ENCODE measurements around the gene PLCB2.

Gene PLCB2

DNA sequence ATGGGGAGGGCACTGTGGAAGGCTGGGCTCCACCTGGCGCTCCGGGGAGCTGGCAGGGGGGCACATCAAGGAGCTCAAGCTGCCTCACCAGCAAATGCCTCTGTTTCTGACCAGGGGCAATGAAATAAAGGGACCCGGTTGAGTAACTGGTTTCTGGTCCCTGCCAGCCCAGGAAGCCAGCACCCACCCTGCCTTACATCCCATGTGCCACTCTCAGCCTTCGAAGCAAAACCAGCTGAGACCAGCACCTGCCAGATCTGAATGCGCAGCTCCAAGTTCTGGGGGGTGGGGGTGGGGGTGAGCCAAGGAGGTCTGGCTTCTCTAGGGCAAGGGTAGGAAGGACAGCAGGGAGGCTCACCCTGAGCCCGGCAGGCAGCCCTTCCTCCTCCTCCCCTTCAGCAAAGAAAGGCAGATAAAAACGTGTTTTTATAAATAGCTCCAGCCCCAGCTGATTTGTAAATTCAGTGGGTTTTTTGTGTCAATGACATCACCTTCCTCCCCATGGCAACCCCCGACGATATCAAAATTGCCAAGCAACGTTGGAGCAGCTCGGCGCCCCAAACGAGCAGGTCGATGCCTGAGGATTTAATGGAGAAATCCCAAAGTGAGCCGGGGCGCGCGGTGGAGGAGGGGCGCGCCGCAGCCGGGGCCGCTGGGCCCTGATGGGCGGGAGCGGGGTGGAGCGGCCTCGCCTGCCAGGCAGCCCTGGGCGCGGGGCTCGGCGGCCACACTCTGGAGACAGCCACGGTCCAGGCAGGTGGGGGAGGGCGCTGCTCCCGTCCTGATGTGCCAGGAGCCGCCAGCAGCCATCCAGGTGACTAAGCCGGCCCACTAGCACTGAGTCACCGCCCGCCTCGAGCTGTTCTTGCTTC is 69.0 kb downstream of the PLCB2 start, which contains the start of gene PAK6:
Gene PAK6 (plus strand): TSS at position 532 of the 872 bp plus-strand sequence. CDS start 25,723 bp downstream, outside the sequence.
- TF ChIP-seq, protein P1, sequence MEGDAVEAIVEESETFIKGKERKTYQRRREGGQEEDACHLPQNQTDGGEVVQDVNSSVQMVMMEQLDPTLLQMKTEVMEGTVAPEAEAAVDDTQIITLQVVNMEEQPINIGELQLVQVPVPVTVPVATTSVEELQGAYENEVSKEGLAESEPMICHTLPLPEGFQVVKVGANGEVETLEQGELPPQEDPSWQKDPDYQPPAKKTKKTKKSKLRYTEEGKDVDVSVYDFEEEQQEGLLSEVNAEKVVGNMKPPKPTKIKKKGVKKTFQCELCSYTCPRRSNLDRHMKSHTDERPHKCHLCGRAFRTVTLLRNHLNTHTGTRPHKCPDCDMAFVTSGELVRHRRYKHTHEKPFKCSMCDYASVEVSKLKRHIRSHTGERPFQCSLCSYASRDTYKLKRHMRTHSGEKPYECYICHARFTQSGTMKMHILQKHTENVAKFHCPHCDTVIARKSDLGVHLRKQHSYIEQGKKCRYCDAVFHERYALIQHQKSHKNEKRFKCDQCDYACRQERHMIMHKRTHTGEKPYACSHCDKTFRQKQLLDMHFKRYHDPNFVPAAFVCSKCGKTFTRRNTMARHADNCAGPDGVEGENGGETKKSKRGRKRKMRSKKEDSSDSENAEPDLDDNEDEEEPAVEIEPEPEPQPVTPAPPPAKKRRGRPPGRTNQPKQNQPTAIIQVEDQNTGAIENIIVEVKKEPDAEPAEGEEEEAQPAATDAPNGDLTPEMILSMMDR (IDR thresholded peaks at IDR 0.05; ENCODE audit: insufficient read depth, low read length, missing control alignments) = no peak
- ChIA-PET POLR2A (no interaction called here), CTCF (interaction anchor here (1.8 to 49.7 kb wide), 6 partner anchors 9 to 32 kb away, joined by 4 to 1718 read pairs (median 7); no protein-coding TSS in a partner anchor)
- no peak for DNase-seq (ENCODE audit: low read depth, low spot score)
- H3K4me3 ChIP-seq (ENCODE audit: low read depth, low read length) = peak within 1 kb of the TSS; percentile 48
